ENCODE results near the gene CDH1.

The CDH1 gene

DNA sequence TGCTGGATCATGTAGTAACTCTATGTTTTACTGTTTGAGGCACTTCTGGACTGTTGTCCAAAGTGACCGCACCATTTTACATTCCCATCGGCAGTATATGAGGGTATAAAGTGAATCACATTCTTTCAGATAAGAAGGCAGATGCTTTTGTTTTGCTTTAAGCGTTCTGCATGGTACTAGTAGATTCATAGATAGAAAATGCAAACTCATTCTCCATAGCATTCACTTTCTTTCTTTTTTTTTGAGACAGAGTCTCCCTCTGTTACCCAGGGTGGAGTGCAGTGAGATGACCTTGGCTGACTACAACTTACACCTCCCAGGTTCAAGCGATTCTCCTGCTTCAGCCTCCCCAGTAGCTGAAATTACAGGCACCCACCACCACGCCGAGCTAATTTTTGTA is 146.6 kb downstream of the CDH1 start:
- DNase-seq (ENCODE audit: insufficient read length, low spot score) (no peak), FAIRE-seq (no peak)
- TF ChIP-seq TAF1 (IDR thresholded peaks at IDR 0.05; ENCODE audit: low read depth, low read length) (no peak), POLR2AphosphoS5 (IDR thresholded peaks at IDR 0.05; ENCODE audit: low read depth, low read length) (no peak), POU2F2 (IDR thresholded peaks at IDR 0.05; ENCODE audit: low read depth, low read length) (no peak), SPI1 (IDR thresholded peaks at IDR 0.05; ENCODE audit: low read depth, low read length) (no peak), PAX5 (IDR thresholded peaks at IDR 0.05; ENCODE audit: insufficient read depth, low read length, severe bottlenecking) (no peak), POLR2A (IDR thresholded peaks at IDR 0.05; ENCODE audit: low read depth, low read length) (no peak)

- TF ChIP-seq POU2F2 (IDR thresholded peaks at IDR 0.05; ENCODE audit: low read depth, low read length): no peak
- TF ChIP-seq PAX5 (IDR thresholded peaks at IDR 0.05; ENCODE audit: insufficient read depth, low read length, severe bottlenecking): no peak
- FAIRE-seq (no peak), DNase-seq (ENCODE audit: insufficient read length, low spot score) (no peak)
These were observed 147.3 kb downstream of the CDH1 start for GRCh38 chr16:68884401-68884800.

Data from GM12891 (cell line).